H1 (cell line): ENCODE data around the gene BNC2. TPM values are rescaled to one million over a fixed set of nuclear protein-coding genes. Genes with fewer than 3 reads are reported as not detected.

Experiments
- CTCF ChIA-PET: fragments of 300-600 bp; sonication (Branson Sonifier 250); formaldehyde crosslinking; loops from one replicate; lab custom pipeline; 2021; ENCODE audit not compliant: partially characterized antibody; lab: Charles Lee
- POLR2A ChIA-PET: fragments of 300-600 bp; sonication (Branson Sonifier 250); formaldehyde crosslinking; loops from one replicate; lab custom pipeline; 2021; ENCODE audit warnings: inconsistent platforms; ENCODE audit not compliant: partially characterized antibody; lab: Charles Lee
- DNase-seq, 2 experiments: peaks; one replicate each; pipeline versions ENCODE4 v3.0.0 to v3.0.0-alpha.2; 2010 to 2022; ENCODE audit warnings: low spot score in 2 of 2, low read depth in 1 of 2, mixed read lengths in 1 of 2
- FAIRE-seq: peaks from 2 replicates; lab custom pipeline; 2011; peaks lifted over from hg19 to GRCh38; lab: Jason Lieb, UNC
- H2AFZ ChIP-seq: 2 replicates; pipeline ENCODE4 v1.8.1; 2012; ENCODE audit warnings: low read length, inconsistent platforms
- H2AK5ac ChIP-seq: 2 replicates; pipeline ENCODE4 v1.6.1; 2013; ENCODE audit warnings: low read depth, low read length
- H2BK120ac ChIP-seq: replicated peaks from 2 replicates; pipeline ENCODE3; 2013; ENCODE audit warnings: low read depth, low read length, inconsistent platforms
- H2BK12ac ChIP-seq: 2 replicates; pipeline ENCODE4 v1.6.1; 2013; ENCODE audit warnings: low read depth, low read length
- H2BK15ac ChIP-seq: 2 replicates; pipeline ENCODE4 v1.6.1; 2013; ENCODE audit warnings: low read length
- H2BK20ac ChIP-seq: 2 replicates; pipeline ENCODE4 v1.6.1; 2013; ENCODE audit warnings: low read length
- H2BK5ac ChIP-seq: 2 replicates; pipeline ENCODE4 v1.6.1; 2013; ENCODE audit warnings: low read depth, low read length
- H3K14ac ChIP-seq: 2 replicates; pipeline ENCODE4 v1.6.1; 2013; ENCODE audit warnings: inconsistent platforms; ENCODE audit not compliant: insufficient read length
- H3K18ac ChIP-seq: 2 replicates; pipeline ENCODE4 v1.6.1; 2013; ENCODE audit warnings: low read length; ENCODE audit errors: extremely low read depth
- H3K23ac ChIP-seq: 2 replicates; pipeline ENCODE4 v1.6.1; 2013; ENCODE audit warnings: inconsistent platforms; ENCODE audit not compliant: insufficient read length
- H3K23me2 ChIP-seq: 2 replicates; pipeline ENCODE4 v1.6.1; 2013; ENCODE audit warnings: low read depth, low read length
- H3K27ac ChIP-seq: 2 replicates; pipeline ENCODE4 v1.6.1; 2011; ENCODE audit warnings: low read depth, low read length, inconsistent platforms
- H3K27me3 ChIP-seq, 4 experiments: replicated peaks in 1 of 4; 1 replicate in 1 of 4; 2 replicates in 3 of 4; pipeline versions ENCODE4 v1.6.1 to v1.8.1; 2011 to 2013; ENCODE audit warnings: low read length in 3 of 4, mild to moderate bottlenecking in 3 of 4, inconsistent platforms in 2 of 4, mixed read lengths in 2 of 4, moderate library complexity in 1 of 4; ENCODE audit not compliant: control insufficient read depth in 3 of 4, insufficient read depth in 3 of 4; ENCODE audit errors: extremely low read depth in 1 of 4
- H3K36me3 ChIP-seq, 4 experiments: 2 replicates each; pipeline versions ENCODE4 v1.6.1 to v1.8.1; 2011 to 2013; ENCODE audit warnings: mild to moderate bottlenecking in 4 of 4, low read length in 3 of 4, moderate library complexity in 2 of 4, control low read depth in 1 of 4, inconsistent platforms in 1 of 4; ENCODE audit not compliant: insufficient read depth in 4 of 4, control insufficient read depth in 2 of 4
- H3K4ac ChIP-seq: replicated peaks from 2 replicates; pipeline ENCODE3; 2013; ENCODE audit warnings: low read length, low read depth, mixed read lengths, inconsistent platforms; ENCODE audit not compliant: insufficient read length
- H3K4me1 ChIP-seq, 4 experiments: replicated peaks in 1 of 4; 1 replicate in 1 of 4; 2 replicates in 3 of 4; pipeline versions ENCODE4 v1.6.1 to v1.8.1; 2011 to 2013; ENCODE audit warnings: low read length in 3 of 4, inconsistent platforms in 2 of 4, mixed read lengths in 1 of 4; ENCODE audit not compliant: insufficient read depth in 4 of 4, control insufficient read depth in 3 of 4
- H3K4me2 ChIP-seq, 2 experiments: 2 replicates each; pipeline versions ENCODE4 v1.6.1 to v1.8.1; 2011 to 2013; ENCODE audit warnings: low read depth in 2 of 2, low read length in 2 of 2, control low read depth in 1 of 2, inconsistent platforms in 1 of 2, mild to moderate bottlenecking in 1 of 2; ENCODE audit not compliant: insufficient read depth in 1 of 2
- H3K4me3 ChIP-seq, 4 experiments: fragments of 200-600, 300-600 bp in 1 of 4; sonication (generic), shearing (Covaris generic), sonication (Bioruptor Twin) in 1 of 4; 2 replicates each; pipeline versions ENCODE4 v1.5.1 to v1.8.1; 2011 to 2016; ENCODE audit warnings: low read length in 4 of 4, low read depth in 3 of 4, control low read depth in 2 of 4, inconsistent platforms in 2 of 4, mild to moderate bottlenecking in 2 of 4, mixed read lengths in 1 of 4, moderate library complexity in 1 of 4; ENCODE audit not compliant: insufficient read depth in 2 of 4; ENCODE audit errors: extremely low read depth in 1 of 4
- H3K56ac ChIP-seq: replicated peaks from 2 replicates; pipeline ENCODE3; 2013; ENCODE audit warnings: low read depth, mild to moderate bottlenecking, mixed read lengths, low read length, inconsistent platforms; ENCODE audit not compliant: insufficient read length
- H3K79me1 ChIP-seq: 2 replicates; pipeline ENCODE4 v1.6.1; 2013; ENCODE audit warnings: low read depth, low read length, control low read depth
- H3K79me2 ChIP-seq, 2 experiments: 2 replicates each; pipeline versions ENCODE4 v1.6.1 to v1.8.1; 2012 to 2013; ENCODE audit warnings: low read length in 2 of 2, mild to moderate bottlenecking in 2 of 2, inconsistent platforms in 1 of 2; ENCODE audit not compliant: insufficient read depth in 2 of 2, control insufficient read depth in 1 of 2
- H3K9ac ChIP-seq, 4 experiments: replicated peaks in 1 of 4; 1 replicate in 1 of 4; 2 replicates in 3 of 4; pipeline versions ENCODE4 v1.6.1 to v1.8.1; 2011 to 2013; ENCODE audit warnings: low read depth in 3 of 4, low read length in 3 of 4, control low read depth in 2 of 4, mild to moderate bottlenecking in 2 of 4, moderate library complexity in 2 of 4, inconsistent platforms in 1 of 4; ENCODE audit errors: extremely low read depth in 1 of 4
- H3K9me3 ChIP-seq, 2 experiments: 2 replicates each; pipeline versions ENCODE4 v1.6.1 to v1.8.1; 2012 to 2013; ENCODE audit warnings: mild to moderate bottlenecking in 2 of 2, moderate library complexity in 2 of 2, control low read depth in 1 of 2, inconsistent platforms in 1 of 2, low read depth in 1 of 2, low read length in 1 of 2, mixed read lengths in 1 of 2; ENCODE audit not compliant: insufficient read depth in 2 of 2
- H4K20me1 ChIP-seq, 2 experiments: replicated peaks in 1 of 2; 2 replicates each; pipeline versions ENCODE3 to v1.8.1; 2011 to 2013; ENCODE audit warnings: inconsistent platforms in 2 of 2, low read length in 2 of 2, mild to moderate bottlenecking in 1 of 2; ENCODE audit not compliant: insufficient read depth in 2 of 2, control insufficient read depth in 1 of 2
- H4K5ac ChIP-seq: 2 replicates; pipeline ENCODE4 v1.6.1; 2013; ENCODE audit warnings: low read length, low read depth, mixed read lengths, inconsistent platforms; ENCODE audit not compliant: insufficient read length
- H4K8ac ChIP-seq: 2 replicates; pipeline ENCODE4 v1.8.0; 2013; ENCODE audit warnings: mild to moderate bottlenecking, moderate library complexity, low read length, inconsistent platforms; ENCODE audit not compliant: insufficient read depth; ENCODE audit errors: extremely low read depth
- H4K91ac ChIP-seq: replicated peaks from 2 replicates; pipeline ENCODE3; 2013; ENCODE audit warnings: low read length, mixed read lengths, inconsistent platforms; ENCODE audit not compliant: insufficient read length
- GABPA ChIP-seq: IDR thresholded peaks from 2 replicates; pipeline ENCODE4 v1.6.1; 2011; ENCODE audit warnings: mild to moderate bottlenecking, low read length, moderate library complexity, borderline replicate concordance; ENCODE audit not compliant: insufficient read depth
- HDAC2 ChIP-seq, 2 experiments: fragments of 300-600 bp in 1 of 2; sonication (generic) in 1 of 2; IDR thresholded peaks; 2 replicates each; pipeline ENCODE4 v1.6.1; 2011 to 2012; ENCODE audit warnings: low read depth in 2 of 2, low read length in 2 of 2, mild to moderate bottlenecking in 2 of 2, moderate library complexity in 2 of 2, borderline replicate concordance in 1 of 2, inconsistent platforms in 1 of 2
- HDAC6 ChIP-seq: IDR thresholded peaks from one replicate; pipeline ENCODE4 v1.7.1; 2012; ENCODE audit warnings: low read depth, mild to moderate bottlenecking, inconsistent platforms, low read length, moderate library complexity
- WGBS, 2 experiments: shearing (Covaris generic) in 1 of 2; methylation state at CpG; one replicate each; pipeline versions ENCODE4 v1.1.6 to v1.1.7; 2013 to 2015; ENCODE audit warnings: low lambda C conversion rate in 2 of 2, mixed read lengths in 2 of 2, inconsistent platforms in 1 of 2, low coverage in 1 of 2, missing lambda C conversion rate in 1 of 2; ENCODE audit not compliant: insufficient replicate concordance in 2 of 2, insufficient coverage in 1 of 2, insufficient read length in 1 of 2; ENCODE audit errors: extremely low coverage in 1 of 2, missing lambda C conversion rate in 1 of 2; 5-methylcytosine and 5-hydroxymethylcytosine counted together
- polyA plus RNA-seq, 7 experiments: library from polyadenylated mRNA; depleted of rRNA in 3 of 7; stranded (reverse) in 5 of 7; unstranded in 2 of 7; fragments of >200 nt in 5 of 7; fragments of 200-250 nt in 2 of 7; gene quantifications; 1 replicate in 5 of 7; 2 replicates in 1 of 7; 4 replicates in 1 of 7; pipeline versions ENCODE4 v1.2.1 to v1.2.3, GENCODE V29; 2011 to 2013; ENCODE audit warnings: missing spikeins in 2 of 7, mixed read lengths in 2 of 7
- total RNA-seq: library from RNA; stranded (reverse); fragmentation: NEBNext Ultra II Directional; extraction: Animal tissue kit (Norgen Biotek cat#: 25700); gene quantifications from 2 replicates; pipeline ENCODE4 v1.2.1, GENCODE V29; 2021

The BNC2 gene
- total and polyA plus RNA-seq, 2 of the 8 experiments (the other 6 are each of a cell fraction or from before 2014, with no cell fraction given) = 16.0 to 26.8 TPM

- Histone ChIP-seq H4K5ac (no peak overlapping the region), H3K79me2 (no peaks in the 10 kb centered on the region), H3K9ac (no peak overlapping the region), H3K23me2 (no peaks in the 10 kb centered on the region; the same call in 1 of the 2 replicates), H4K8ac (no peak overlapping the region), H4K91ac (no peak overlapping the region), H2BK15ac (no peak overlapping the region), H3K23ac (no peak overlapping the region), H3K4me2 (no peak overlapping the region), H3K18ac (no peak overlapping the region), H3K56ac (no peak overlapping the region), H3K79me1 (no peaks in the 10 kb centered on the region), H2BK20ac (no peak overlapping the region), H3K9me3 (no peaks in the 10 kb centered on the region), H3K27me3 (no peaks in the 10 kb centered on the region), H2BK120ac (no peak overlapping the region), H3K4me3 (no peak overlapping the region), H4K20me1 (no peaks in the 10 kb centered on the region), H3K36me3 (no peaks in the 10 kb centered on the region), H2BK12ac (no peak overlapping the region), H2BK5ac (no peak overlapping the region), H3K4ac (no peak overlapping the region), H3K4me1 (peaks cover 0 to 4% (median 1%) of the 10 kb centered on the region in 4 experiments; a peak in 1 of 7 replicates), H2AK5ac (no peak overlapping the region), H2AFZ (no peak overlapping the region), H3K27ac (no peak overlapping the region), H3K14ac (no peak overlapping the region)
- TF ChIP-seq GABPA (no peak), HDAC6 (no peak), HDAC2 (IDR thresholded peaks at IDR 0.05; ENCODE audit: borderline replicate concordance in 1 of 2, low read depth in 2 of 2, low read length in 2 of 2) (no peak)
- no peak for FAIRE-seq
- WGBS, 2 experiments = 83% methylated on average over 4 of the region's 4 CpGs; no CpG with 5 or more reads in 1 of the 2 experiments
- POLR2A ChIA-PET = no interaction called here
- CTCF ChIA-PET = interaction anchor here (1.2 kb wide), 1 partner anchor 20 kb away, joined by 3 read pairs; no protein-coding TSS in a partner anchor
- DNase-seq = no peak
These were observed 459.2 kb downstream of the BNC2 start for GRCh38 chr9:16411311-16411710.
